Esophagus muscularis mucosa (tissue), 4 donors: Measurements from ENCODE around the gene AFAP1L2. TPM values are rescaled to one million over a fixed set of nuclear protein-coding genes. Genes with fewer than 3 reads are reported as not detected.

Experiments
- DNase-seq: peaks from one replicate; pipeline ENCODE4 v3.0.0-alpha.2; 2017; ENCODE audit errors: extremely low spot score
- H3K27ac ChIP-seq, 4 donors: fragments of 200-600 bp; sonication (generic); replicated peaks in 1 of 4; 1 replicate in 3 of 4; 2 replicates in 1 of 4; pipeline ENCODE4 v1.5.1; 2016 to 2019; ENCODE audit warnings: mild to moderate bottlenecking in 1 of 4
- H3K27me3 ChIP-seq, 4 donors: fragments of 200-600 bp; sonication (generic); one replicate each; pipeline versions ENCODE4 v1.5.1 to v1.6.0; 2016 to 2019
- H3K36me3 ChIP-seq, 4 donors: fragments of 200-600 bp; sonication (generic); one replicate each; pipeline ENCODE4 v1.5.1; 2016 to 2019
- H3K4me1 ChIP-seq, 4 donors: fragments of 200-600 bp; sonication (generic); one replicate each; pipeline ENCODE4 v1.5.1; 2016 to 2019
- H3K4me3 ChIP-seq, 4 donors: fragments of 200-600 bp; sonication (generic); 1 replicate in 2 of 4; 2 replicates in 2 of 4; pipeline ENCODE4 v1.5.1; 2016 to 2019; ENCODE audit warnings: mild to moderate bottlenecking in 4 of 4, moderate library complexity in 1 of 4
- H3K9me3 ChIP-seq, 4 donors: fragments of 200-600 bp; sonication (generic); 1 replicate in 3 of 4; 2 replicates in 1 of 4; pipeline ENCODE4 v1.5.1; 2016 to 2019
- CTCF ChIP-seq, 3 experiments: fragments of 200-600 bp in 2 of 3; fragments of 450-650 bp in 1 of 3; sonication (generic) in 2 of 3; IDR thresholded peaks; one replicate each; pipeline ENCODE4 v1.5.1; 2017 to 2019; ENCODE audit warnings: antibody characterized with exemption in 3 of 3, mild to moderate bottlenecking in 2 of 3, moderate library complexity in 1 of 3
- EP300 ChIP-seq: sonication (generic); formaldehyde crosslinking; IDR thresholded peaks from one replicate; pipeline ENCODE4 v1.6.1; 2017; ENCODE audit warnings: antibody characterized with exemption
- POLR2A ChIP-seq: fragments of 450-650 bp; IDR thresholded peaks from one replicate; pipeline ENCODE4 v1.6.1; 2017; ENCODE audit warnings: antibody characterized with exemption, moderate library complexity, mild to moderate bottlenecking, low read depth
- POLR2AphosphoS5 ChIP-seq, 2 donors: sonication (generic); formaldehyde crosslinking; IDR thresholded peaks; one replicate each; pipeline ENCODE4 v1.6.1; 2017; ENCODE audit warnings: antibody characterized with exemption in 2 of 2
- WGBS: methylation state at CpG from one replicate; pipeline ENCODE4 v1.1.5; 2018; 5-methylcytosine and 5-hydroxymethylcytosine counted together
- intact Hi-C: fragments of 100-400 bp; cut with DNase I; formaldehyde crosslinking; loops from one replicate; pipeline ENCODE4 v1.15.1; 2023
- total RNA-seq, 4 donors: library from RNA; depleted of rRNA; stranded (reverse); fragments of >200 nt; gene quantifications; one replicate each; pipeline versions ENCODE4 v1.1.0 to v1.2.1, GENCODE V29; 2016

AFAP1L2 gene
- total RNA-seq, 4 donors from 2014 or later = 18.5 to 23.2 (median 19.9) TPM

- Histone ChIP-seq H3K36me3 (peaks cover 0 to 49% (median 12%) of the 10 kb centered on the region in 4 donors), H3K27me3 (peaks cover 0 to 6% (median 0%) of the 10 kb centered on the region in 4 donors), H3K9me3 (no peaks in the 10 kb centered on the region), H3K4me1 (peaks cover 21 to 44% (median 27%) of the 10 kb centered on the region in 4 donors), H3K4me3 (no peak overlapping the region), H3K27ac (peak overlapping the region in 1 of 4 donors; percentile 16)
- intact Hi-C loops = loop anchor here (10.0 kb wide), 2 partner anchors 95 to 475 kb away; partner anchors contain the start of gene AFAP1L2
- no peak for DNase-seq
- 100% methylated on average over 1 of the region's 3 CpGs for WGBS
- TF ChIP-seq POLR2A (no peak), CTCF (IDR thresholded peaks at IDR 0.05) (no peak), EP300 (no peak), POLR2AphosphoS5 (IDR thresholded peaks at IDR 0.05) (no peak)
Measured at GRCh38 chr10:114309364-114309651, 95.0 kb downstream of the AFAP1L2 start.

GRCh38 chr10:114308531-114309363 is 95.6 kb downstream of the AFAP1L2 start:
- intact Hi-C loops = loop anchor here (10.0 kb wide), 2 partner anchors 96 to 476 kb away; partner anchors contain the start of gene AFAP1L2
- Histone ChIP-seq H3K4me3 (no peak overlapping the region), H3K9me3 (no peaks in the 10 kb centered on the region), H3K36me3 (peaks cover 0 to 46% (median 10%) of the 10 kb centered on the region in 4 donors), H3K27me3 (peaks cover 0 to 6% (median 0%) of the 10 kb centered on the region in 4 donors), H3K4me1 (peaks cover 24 to 49% (median 33%) of the 10 kb centered on the region in 4 donors), H3K27ac (peak overlapping the region in 1 of 4 donors; percentile 16)
- TF ChIP-seq EP300 (no peak), POLR2AphosphoS5 (IDR thresholded peaks at IDR 0.05) (no peak), CTCF (IDR thresholded peaks at IDR 0.05) (no peak), POLR2A (no peak)
- WGBS = 55% methylated on average over 7 of the region's 9 CpGs
- DNase-seq = no peak

GRCh38 chr10:114307731-114308130 is 96.6 kb downstream of the AFAP1L2 start:
- no peak for TF ChIP-seq CTCF (IDR thresholded peaks at IDR 0.05)
- Histone ChIP-seq H3K9me3 (no peaks in the 10 kb centered on the region), H3K27ac (no peak overlapping the region), H3K4me1 (peaks cover 24 to 52% (median 34%) of the 10 kb centered on the region in 4 donors), H3K36me3 (peaks cover 0 to 35% (median 2%) of the 10 kb centered on the region in 4 donors), H3K27me3 (peaks cover 0 to 6% (median 0%) of the 10 kb centered on the region in 4 donors), H3K4me3 (no peak overlapping the region)
- DNase-seq = no peak
- intact Hi-C loops = loop anchor here (10.0 kb wide), 2 partner anchors 97 to 477 kb away; partner anchors contain the start of gene AFAP1L2
- 80% methylated on average over 10 of the region's 10 CpGs for WGBS

- TF ChIP-seq POLR2A (no peak), EP300 (no peak), POLR2AphosphoS5 (IDR thresholded peaks at IDR 0.05) (no peak), CTCF (IDR thresholded peaks at IDR 0.05) (no peak)
- DNase-seq = no peak
- 94% methylated on average over 13 of the region's 19 CpGs for WGBS
- Histone ChIP-seq H3K27ac (no peak overlapping the region), H3K4me3 (no peak overlapping the region), H3K9me3 (no peaks in the 10 kb centered on the region), H3K36me3 (peaks cover 0 to 29% (median 2%) of the 10 kb centered on the region in 4 donors), H3K4me1 (peaks cover 28 to 64% (median 42%) of the 10 kb centered on the region in 4 donors), H3K27me3 (peaks cover 0 to 6% (median 0%) of the 10 kb centered on the region in 4 donors)
- intact Hi-C loops = loop anchor here (10.0 kb wide), 2 partner anchors 98 to 478 kb away; partner anchors contain the start of gene AFAP1L2
Measured at GRCh38 chr10:114306116-114306973, 98.0 kb downstream of the AFAP1L2 start.
